HCT116 (cell line): Measurements from ENCODE around the gene DHRS11. TPM values are rescaled to one million over a fixed set of nuclear protein-coding genes. Genes with fewer than 3 reads are reported as not detected.
A peak's percentile ranks its signal among the peaks of the same experiment; 100 is the strongest.

Source experiments
- ATAC-seq: fragments of 200-7000 bp; cut with Tn5 transposase; 2 replicates; pipeline ENCODE4 v1.9.1; 2020; ENCODE audit warnings: mild to moderate bottlenecking, moderate library complexity
- BruUV-seq: library from RNA; stranded (reverse); fragments of 400-500 nt; replicated peaks from 2 replicates; lab custom pipeline; 2021; lab: Mats Ljungman, UMichigan
- CTCF ChIA-PET: fragments of 300-600 bp; sonication (Branson Sonifier 250); formaldehyde crosslinking; loops from one replicate; lab custom pipeline; 2021; ENCODE audit warnings: antibody characterized with exemption; lab: Charles Lee
- POLR2A ChIA-PET: fragments of 300-600, 350-600 bp; sonication (Branson Sonifier 250); formaldehyde crosslinking; loops from one replicate; lab custom pipeline; 2021; ENCODE audit warnings: antibody characterized with exemption; lab: Charles Lee
- RAD21 ChIA-PET, 2 experiments: fragments of 300-600 bp; sonication (Branson Sonifier 250); formaldehyde crosslinking; loops; one replicate each; lab custom pipeline; 2023; ENCODE audit warnings: low total read pairs in 2 of 2; ENCODE audit not compliant: uncharacterized antibody in 2 of 2, unreplicated experiment in 2 of 2, low non-redundant PET in 1 of 2; lab: Charles Lee
- DNase-seq: peaks from one replicate; pipeline ENCODE4 v3.0.0-alpha.2; 2010; ENCODE audit warnings: low read depth, low spot score
- H2AFZ ChIP-seq: fragments of 200-600 bp; shearing (Covaris generic), sonication (generic); 2 replicates; pipeline ENCODE4 v1.6.1; 2017; ENCODE audit warnings: low read depth, mixed run types, mixed read lengths, antibody characterized with exemption, low read length; ENCODE audit not compliant: poor library complexity, severe bottlenecking
- H3K27ac ChIP-seq: 2 replicates; pipeline ENCODE4 v1.5.1; 2012; ENCODE audit warnings: low read depth, low read length
- H3K27me3 ChIP-seq: fragments of 200-600 bp; sonication (generic); 2 replicates; pipeline ENCODE4 v1.6.1; 2016; ENCODE audit warnings: mixed run types, low read length, mixed read lengths; ENCODE audit not compliant: insufficient read depth
- H3K36me3 ChIP-seq, 2 experiments: fragments of 200-500 bp in 1 of 2; fragments of 200-600 bp in 1 of 2; sonication (Bioruptor generic) in 1 of 2; sonication (generic) in 1 of 2; 2 replicates each; pipeline versions ENCODE4 v1.5.1 to v1.6.1; 2014 to 2016; ENCODE audit warnings: low read length in 2 of 2, inconsistent platforms in 1 of 2, mixed read lengths in 1 of 2, mixed run types in 1 of 2; ENCODE audit not compliant: insufficient read depth in 2 of 2, control insufficient read depth in 1 of 2
- H3K4me1 ChIP-seq, 2 experiments: fragments of 200-600 bp in 1 of 2; sonication (generic) in 1 of 2; 2 replicates each; pipeline versions ENCODE4 v1.5.1 to v1.6.1; 2012 to 2017; ENCODE audit warnings: low read length in 2 of 2, inconsistent platforms in 1 of 2, mild to moderate bottlenecking in 1 of 2, mixed read lengths in 1 of 2, mixed run types in 1 of 2, moderate library complexity in 1 of 2; ENCODE audit not compliant: insufficient read depth in 2 of 2, control insufficient read depth in 1 of 2
- H3K4me2 ChIP-seq: fragments of 200-600 bp; sonication (generic); 2 replicates; pipeline ENCODE4 v1.6.1; 2017; ENCODE audit warnings: mixed run types, low read length, mixed read lengths
- H3K4me3 ChIP-seq, 2 experiments: fragments of 200-600 bp in 1 of 2; sonication (generic) in 1 of 2; replicated peaks in 1 of 2; 2 replicates each; pipeline ENCODE4 v1.5.1; 2011 to 2016; ENCODE audit warnings: low read length in 2 of 2, control low read depth in 1 of 2, low read depth in 1 of 2, mild to moderate bottlenecking in 1 of 2, mixed read lengths in 1 of 2, mixed run types in 1 of 2
- H3K79me2 ChIP-seq: fragments of 200-600 bp; sonication (generic); 2 replicates; pipeline ENCODE4 v1.6.1; 2017; ENCODE audit warnings: mild to moderate bottlenecking, mixed run types, low read length, moderate library complexity, mixed read lengths; ENCODE audit not compliant: insufficient read depth
- H3K9ac ChIP-seq: fragments of 200-600 bp; sonication (generic); 2 replicates; pipeline ENCODE4 v1.6.1; 2016; ENCODE audit warnings: low read length, mixed read lengths
- H3K9me2 ChIP-seq: fragments of 200-600 bp; sonication (generic), shearing (Covaris generic); 2 replicates; pipeline ENCODE4 v1.6.1; 2017; ENCODE audit warnings: mixed run types, mild to moderate bottlenecking, moderate library complexity; ENCODE audit not compliant: insufficient read depth
- H3K9me3 ChIP-seq, 2 experiments: fragments of 200-500 bp in 1 of 2; fragments of 200-600 bp in 1 of 2; sonication (Bioruptor generic) in 1 of 2; sonication (generic) in 1 of 2; 2 replicates each; pipeline ENCODE4 v1.6.1; 2014 to 2017; ENCODE audit warnings: low read length in 2 of 2, mixed read lengths in 2 of 2, inconsistent platforms in 1 of 2, low read depth in 1 of 2, mild to moderate bottlenecking in 1 of 2, mixed run types in 1 of 2, moderate library complexity in 1 of 2; ENCODE audit not compliant: control insufficient read depth in 1 of 2, insufficient read depth in 1 of 2
- H4K20me1 ChIP-seq: fragments of 200-600 bp; sonication (generic), shearing (Covaris generic); 2 replicates; pipeline ENCODE4 v1.6.1; 2017; ENCODE audit warnings: mixed run types, mild to moderate bottlenecking, moderate library complexity; ENCODE audit not compliant: insufficient read depth
- CBX3 ChIP-seq: IDR thresholded peaks from 2 replicates; pipeline ENCODE4 v1.6.1; 2012; ENCODE audit warnings: low read depth
- EGR1 ChIP-seq: IDR thresholded peaks from 2 replicates; pipeline ENCODE4 v1.6.1; 2012; ENCODE audit warnings: low read depth
- ELF1 ChIP-seq: IDR thresholded peaks from 2 replicates; pipeline ENCODE4 v1.6.1; 2012; ENCODE audit warnings: low read depth, borderline replicate concordance
- EZH2 ChIP-seq: fragments of 200-600 bp; sonication (generic); IDR thresholded peaks from 2 replicates; pipeline ENCODE4 v1.6.1; 2017; ENCODE audit warnings: antibody characterized with exemption, mixed run types
- MAX ChIP-seq: IDR thresholded peaks from 2 replicates; pipeline ENCODE4 v1.6.1; 2012
- POLR2A ChIP-seq: IDR thresholded peaks from 2 replicates; pipeline ENCODE4 v1.7.0; 2011; ENCODE audit warnings: borderline replicate concordance; ENCODE audit not compliant: insufficient read depth, insufficient read length; ENCODE audit errors: extremely low read depth
- POLR2AphosphoS5 ChIP-seq: IDR thresholded peaks from 2 replicates; pipeline ENCODE4 v1.6.1; 2011; ENCODE audit warnings: mild to moderate bottlenecking, low read depth, low read length, moderate library complexity
- SIN3A ChIP-seq: IDR thresholded peaks from 2 replicates; pipeline ENCODE4 v1.6.1; 2012; ENCODE audit warnings: low read depth
- SP1 ChIP-seq: IDR thresholded peaks from 2 replicates; pipeline ENCODE4 v1.6.1; 2012; ENCODE audit warnings: low read depth
- SRF ChIP-seq: IDR thresholded peaks from 2 replicates; pipeline ENCODE4 v1.6.1; 2012; ENCODE audit warnings: low read depth
- TCF7L2 ChIP-seq: IDR thresholded peaks from 2 replicates; pipeline ENCODE4 v1.7.0; 2011; ENCODE audit warnings: borderline replicate concordance, inconsistent platforms; ENCODE audit not compliant: insufficient read depth, insufficient read length; ENCODE audit errors: extremely low read depth
- YY1 ChIP-seq: IDR thresholded peaks from 2 replicates; pipeline ENCODE4 v1.6.1; 2011; ENCODE audit warnings: low read length, low read depth, moderate library complexity, mild to moderate bottlenecking; ENCODE audit not compliant: insufficient replicate concordance; ENCODE audit errors: extremely low read depth
- ZBTB33 ChIP-seq: IDR thresholded peaks from 2 replicates; pipeline ENCODE4 v1.6.1; 2011; ENCODE audit warnings: mild to moderate bottlenecking, low read length, moderate library complexity; ENCODE audit not compliant: insufficient replicate concordance; ENCODE audit errors: extremely low read depth
- ZFX ChIP-seq: fragments of 450-650 bp; IDR thresholded peaks from 2 replicates; pipeline ENCODE4 v1.6.1; 2017
- intact Hi-C: fragments of 100-400 bp; cut with micrococcal nuclease; formaldehyde crosslinking; loops from 2 replicates; pipeline ENCODE4 v1.10.0; 2022
- total RNA-seq: library from RNA; stranded (reverse); gene quantifications from one replicate; pipeline ENCODE4 v1.2.1, GENCODE V29; 2021; ENCODE audit not compliant: unreplicated experiment
- TF ChIP-seq, protein P1 (sequence below), 3 experiments: fragments of 200-600 bp in 1 of 3; sonication (generic) in 1 of 3; IDR thresholded peaks in 2 of 3; conservative IDR thresholded peaks in 1 of 3; 2 replicates each; pipeline ENCODE4 v1.5.1; 2012 to 2017; ENCODE audit warnings: low read depth in 2 of 3, low read length in 2 of 3, antibody characterized with exemption in 1 of 3, borderline replicate concordance in 1 of 3, control low read depth in 1 of 3, mild to moderate bottlenecking in 1 of 3, mixed read lengths in 1 of 3, mixed run types in 1 of 3, moderate library complexity in 1 of 3; ENCODE audit not compliant: insufficient read depth in 1 of 3

The DHRS11 gene
- total RNA-seq, 1 experiment from 2014 or later: 21.5 TPM

GRCh38 chr17:36601303-36602029, 9.8 kb downstream of the DHRS11 start, which contains the start of gene MRM1:
Gene MRM1 (plus strand): TSS chr17:36601583. CDS start chr17:36601811, 228 bp downstream.
- Histone ChIP-seq H3K79me2 (peaks cover 50% of the 10 kb centered on the region), H3K27me3 (no peaks in the 10 kb centered on the region)
- intact Hi-C loops: loop anchor here (5.0 kb wide), 1 partner anchor 54 kb away; no protein-coding TSS in a partner anchor
- TSS peak; percentile 54 for BruUV-seq
- TF ChIP-seq SIN3A (peak; percentile 88), TCF7L2 (peak; percentile 30), SP1 (peak; percentile 65), YY1 (peak; percentile 32), ZBTB33 (no peak), POLR2A (peak; percentile 88), POLR2AphosphoS5 (peak; percentile 94), EGR1 (peak; percentile 83), EZH2 (no peak), SRF (no peak), MAX (peak; percentile 98), ELF1 (peak; percentile 98), ZFX (no peak; the same call in 1 of the 2 replicates), CBX3 (no peak)
- TF ChIP-seq, protein P1, sequence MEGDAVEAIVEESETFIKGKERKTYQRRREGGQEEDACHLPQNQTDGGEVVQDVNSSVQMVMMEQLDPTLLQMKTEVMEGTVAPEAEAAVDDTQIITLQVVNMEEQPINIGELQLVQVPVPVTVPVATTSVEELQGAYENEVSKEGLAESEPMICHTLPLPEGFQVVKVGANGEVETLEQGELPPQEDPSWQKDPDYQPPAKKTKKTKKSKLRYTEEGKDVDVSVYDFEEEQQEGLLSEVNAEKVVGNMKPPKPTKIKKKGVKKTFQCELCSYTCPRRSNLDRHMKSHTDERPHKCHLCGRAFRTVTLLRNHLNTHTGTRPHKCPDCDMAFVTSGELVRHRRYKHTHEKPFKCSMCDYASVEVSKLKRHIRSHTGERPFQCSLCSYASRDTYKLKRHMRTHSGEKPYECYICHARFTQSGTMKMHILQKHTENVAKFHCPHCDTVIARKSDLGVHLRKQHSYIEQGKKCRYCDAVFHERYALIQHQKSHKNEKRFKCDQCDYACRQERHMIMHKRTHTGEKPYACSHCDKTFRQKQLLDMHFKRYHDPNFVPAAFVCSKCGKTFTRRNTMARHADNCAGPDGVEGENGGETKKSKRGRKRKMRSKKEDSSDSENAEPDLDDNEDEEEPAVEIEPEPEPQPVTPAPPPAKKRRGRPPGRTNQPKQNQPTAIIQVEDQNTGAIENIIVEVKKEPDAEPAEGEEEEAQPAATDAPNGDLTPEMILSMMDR (IDR thresholded peaks at IDR 0.05 in 2 of 3, conservative IDR thresholded peaks at IDR 0.05 in 1 of 3; ENCODE audit: borderline replicate concordance in 1 of 3, insufficient read depth in 1 of 3, low read depth in 2 of 3, low read length in 2 of 3): no peak
- TF ChIP-seq, all 23 proteins: peak for 9
- peak; percentile 91 for DNase-seq
- Histone ChIP-seq H4K20me1 (no peaks in the 10 kb centered on the region), H3K4me2 (peak within 1 kb of the TSS; percentile 100), H3K27ac (peak within 1 kb of the TSS; percentile 81), H3K4me3 (peak within 1 kb of the TSS; percentile 91 to 98), H3K9me2 (no peaks in the 10 kb centered on the region), H3K9ac (peak within 1 kb of the TSS; percentile 99), H3K9me3 (no peaks in the 10 kb centered on the region), H3K36me3 (peaks cover 0 to 20% of the 10 kb centered on the region in 2 experiments; a peak in 2 of 4 replicates), H3K4me1 (peaks cover 5 to 22% of the 10 kb centered on the region in 2 experiments; a peak in 3 of 4 replicates), H2AFZ (no peak within 1 kb of the TSS)
- RAD21 ChIA-PET: interaction anchor here in 1 of 2 experiments (0.8 to 2.0 kb wide), 2 partner anchors 9 to 56 kb away, joined by 5 read pairs; partner anchors contain the start of gene DHRS11
- CTCF ChIA-PET: interaction anchor here (0.7 to 3.7 kb wide), 9 partner anchors 9 to 772 kb away, joined by 3 to 20 read pairs (median 5); partner anchors contain the start of genes DHRS11, GGNBP2, MYO19 and PIGW
- POLR2A ChIA-PET: interaction anchor here (1.0 to 1.7 kb wide), 4 partner anchors 9 to 66 kb away, joined by 3 to 10 read pairs (median 6); partner anchors contain the start of genes GGNBP2, MYO19 and PIGW
- ATAC-seq: peak; percentile 88
